NB4 (cell line): ENCODE data around the gene AP2B1.

Experiments
- DNase-seq: peaks from one replicate; pipeline ENCODE4 v3.0.0; 2010; ENCODE audit warnings: low read depth
- H3K4me3 ChIP-seq: one replicate; pipeline ENCODE4 v1.5.1; 2011; ENCODE audit warnings: mild to moderate bottlenecking, low read depth, low read length, moderate library complexity
- CTCF ChIP-seq: IDR thresholded peaks from one replicate; pipeline ENCODE4 v1.5.1; 2012; ENCODE audit warnings: low read depth, low read length
- MAX ChIP-seq: IDR thresholded peaks from 2 replicates; pipeline ENCODE4 v1.6.1; 2011; ENCODE audit warnings: low read depth, low read length
- MYC ChIP-seq: IDR thresholded peaks from 2 replicates; pipeline ENCODE4 v1.6.1; 2011; ENCODE audit warnings: low read depth, low read length
- POLR2A ChIP-seq: IDR thresholded peaks from 2 replicates; pipeline ENCODE4 v1.6.1; 2011; ENCODE audit warnings: mild to moderate bottlenecking; ENCODE audit not compliant: insufficient read length; ENCODE audit errors: extremely low read depth

AP2B1 gene

GRCh38 chr17:35726953-35727460 lies 139.9 kb downstream of the AP2B1 start:
- TF ChIP-seq POLR2A (no peak), MAX (no peak), MYC (no peak), CTCF (no peak)
- no peak for DNase-seq
- H3K4me3 ChIP-seq: no peak overlapping the region

- no peak overlapping the region for H3K4me3 ChIP-seq
- TF ChIP-seq MAX: no peak
- no peak for TF ChIP-seq MYC
- TF ChIP-seq POLR2A: no peak
- no peak for TF ChIP-seq CTCF
- DNase-seq: no peak
Observed at GRCh38 chr17:35727635-35728034, 140.5 kb downstream of the AP2B1 start.

- DNase-seq: no peak
- no peak overlapping the region for H3K4me3 ChIP-seq
- TF ChIP-seq CTCF (no peak), MYC (no peak), MAX (no peak), POLR2A (no peak)
Observed at GRCh38 chr17:35728551-35728950, 141.4 kb downstream of the AP2B1 start.

- DNase-seq: no peak
- H3K4me3 ChIP-seq: no peak overlapping the region
Observed at GRCh38 chr17:35729405-35729833, 142.3 kb downstream of the AP2B1 start.

GRCh38 chr17:35730400-35731005 lies 143.4 kb downstream of the AP2B1 start:
- no peak overlapping the region for H3K4me3 ChIP-seq
- TF ChIP-seq POLR2A: no peak
- no peak for TF ChIP-seq MYC
- TF ChIP-seq CTCF: no peak
- no peak for TF ChIP-seq MAX
- DNase-seq: no peak

More at GRCh38 chr17:35729405-35729833, 142.3 kb downstream of the AP2B1 start:
- TF ChIP-seq CTCF (no peak), POLR2A (no peak), MAX (no peak)
